GM19238 (cell line): ENCODE measurements around the gene JAG2.
A peak's percentile ranks its signal among the peaks of the same experiment; 100 is the strongest.

Experiments
- DNase-seq: peaks from one replicate; pipeline ENCODE4 v3.0.0; 2011; ENCODE audit warnings: low spot score; ENCODE audit not compliant: insufficient read length

The JAG2 gene

DNA sequence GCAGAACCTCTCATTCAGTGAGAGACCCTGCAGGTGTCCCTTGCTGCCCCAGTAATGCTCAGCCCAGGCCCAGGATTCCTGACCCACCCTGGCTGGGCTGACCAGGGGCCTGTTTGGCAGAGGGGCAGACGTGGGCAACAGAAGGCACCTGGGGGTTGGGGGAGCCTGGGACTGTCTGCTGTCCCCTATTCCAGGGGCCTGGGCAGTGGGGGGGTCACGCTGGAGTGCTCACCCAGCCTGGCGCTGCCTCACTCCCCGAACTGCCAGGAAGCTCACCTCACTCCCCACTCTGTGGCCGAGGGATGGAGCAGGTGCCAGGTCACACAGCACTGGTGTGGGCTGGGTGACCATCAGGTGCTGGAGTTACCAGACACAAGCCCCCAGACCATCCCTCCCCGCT, 35.1 kb upstream of the JAG2 start:
- no peak for DNase-seq

GRCh38 chr14:105203057-105203531, 34.5 kb upstream of the JAG2 start:
- peak; percentile 80 for DNase-seq

DNA sequence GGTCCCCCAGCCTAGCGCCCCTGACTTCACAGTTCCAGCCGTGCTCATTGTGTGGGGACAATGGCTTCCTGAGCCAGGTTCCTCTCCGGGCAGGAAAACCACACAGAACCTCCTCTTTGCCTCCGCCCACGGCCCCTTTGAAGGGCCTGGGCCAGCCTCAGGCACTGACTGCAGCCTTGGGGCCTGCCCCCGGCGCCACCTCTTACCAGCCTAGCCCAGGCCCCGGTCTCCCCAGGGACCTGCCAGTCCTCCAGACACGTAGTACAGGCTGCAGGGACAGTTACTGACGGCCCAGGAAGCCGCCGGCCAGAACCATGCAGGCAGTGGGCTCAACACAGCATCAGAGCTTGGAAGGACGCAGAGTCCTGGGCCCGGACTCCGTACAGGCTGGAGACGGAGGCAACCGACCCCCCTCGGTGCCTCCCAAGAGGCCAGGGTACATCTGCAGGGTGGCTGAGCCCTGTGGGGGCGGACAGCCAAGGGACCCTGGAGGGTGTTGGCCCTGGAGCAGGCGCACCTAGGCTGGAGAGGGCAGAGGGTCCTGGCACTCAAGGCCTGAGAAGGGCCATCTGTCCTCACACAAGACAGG, 33.4 kb upstream of the JAG2 start:
- no peak for DNase-seq

- no peak for DNase-seq
Measured at GRCh38 chr14:105201156-105201924, 32.8 kb upstream of the JAG2 start.

- DNase-seq = no peak
Measured at GRCh38 chr14:105200641-105201040, 32.1 kb upstream of the JAG2 start.

GRCh38 chr14:105200074-105200473, 31.5 kb upstream of the JAG2 start:
- DNase-seq = no peak

DNA sequence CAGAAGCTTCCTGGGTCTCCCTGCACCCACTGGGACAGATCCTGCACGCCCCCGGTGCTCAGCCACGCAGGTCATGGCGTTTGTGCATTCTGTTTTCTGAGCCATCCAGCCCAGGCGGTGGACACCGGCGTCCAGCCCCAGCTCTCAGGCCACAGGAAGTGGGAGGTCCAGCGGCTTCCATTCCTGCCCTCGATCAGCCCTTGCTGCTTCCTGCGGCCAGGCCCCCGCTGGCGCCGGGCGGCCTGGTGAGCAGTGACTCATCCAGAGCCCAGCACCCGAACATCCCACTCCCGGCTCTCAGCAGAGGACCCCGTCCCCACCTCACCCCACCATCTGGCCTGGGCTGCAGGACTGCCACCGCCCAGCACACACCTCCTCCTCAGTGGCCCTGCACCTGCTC, 30.5 kb upstream of the JAG2 start:
- no peak for DNase-seq

DNA sequence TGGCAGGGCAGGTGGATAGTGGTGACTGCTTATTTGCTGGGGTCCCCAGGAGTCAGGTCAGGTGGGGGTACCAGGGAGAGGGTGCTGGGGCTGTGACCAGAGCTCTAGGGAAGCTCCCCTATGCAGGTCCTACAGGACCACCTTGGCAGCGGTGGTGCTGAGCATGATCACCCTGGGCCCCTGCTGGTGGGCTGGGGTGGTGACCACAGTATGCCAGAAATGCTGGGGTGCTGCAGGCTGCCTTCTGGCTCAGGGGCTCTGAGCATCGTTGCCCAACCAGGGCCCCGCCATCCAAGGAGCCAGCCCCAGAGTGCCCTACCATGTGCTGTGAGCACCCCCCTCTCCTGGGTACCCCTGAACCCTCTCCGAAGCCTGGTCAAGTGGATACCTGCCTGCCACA, 30.0 kb upstream of the JAG2 start:
- DNase-seq = no peak

DNA sequence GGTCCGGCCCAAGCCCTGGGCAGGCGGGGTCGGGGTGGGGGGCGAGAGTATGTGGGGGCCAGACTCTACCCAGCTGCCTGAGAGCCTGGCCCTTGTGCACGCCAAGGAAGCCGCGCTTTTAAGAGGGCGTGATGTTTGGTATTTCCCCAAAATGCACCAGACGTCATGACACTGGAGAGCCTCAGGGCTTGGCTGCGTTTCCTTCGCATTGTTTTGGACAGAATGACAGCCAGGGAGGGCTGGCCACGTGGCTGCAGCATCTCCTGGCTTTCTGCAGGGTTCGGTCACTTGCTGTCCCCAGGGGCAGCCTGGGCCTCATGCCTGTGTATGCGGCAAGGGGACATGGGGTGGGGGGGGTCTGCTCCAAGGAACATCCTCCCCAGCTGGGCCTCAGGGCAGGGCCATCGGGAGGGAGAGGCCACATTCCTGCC, 28.6 kb upstream of the JAG2 start:
- DNase-seq = no peak

- DNase-seq = no peak
Measured at GRCh38 chr14:105196265-105196960, 27.8 kb upstream of the JAG2 start.

GRCh38 chr14:105195522-105196264, 27.1 kb upstream of the JAG2 start:
- DNase-seq = no peak

DNA sequence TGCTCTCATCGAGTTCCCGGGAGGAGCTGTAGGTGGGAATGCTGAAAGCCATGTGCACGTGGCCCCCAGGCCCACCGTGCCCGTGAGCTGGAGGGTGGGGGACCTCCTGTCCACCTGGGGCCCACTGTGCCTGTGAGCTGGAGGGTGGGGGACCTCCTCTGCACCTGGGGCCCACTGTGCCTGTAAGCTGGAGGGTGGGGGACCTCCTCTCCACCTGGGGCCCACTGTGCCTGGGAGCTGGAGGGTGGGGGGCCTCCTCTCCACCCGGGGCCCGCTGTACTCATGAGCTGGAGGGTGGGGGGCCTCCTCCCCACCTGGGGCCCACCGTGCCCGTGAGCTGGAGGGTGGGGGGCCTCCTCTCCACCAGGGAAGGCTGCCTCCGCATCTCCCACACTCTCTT, 26.5 kb upstream of the JAG2 start:
- DNase-seq = no peak

DNA sequence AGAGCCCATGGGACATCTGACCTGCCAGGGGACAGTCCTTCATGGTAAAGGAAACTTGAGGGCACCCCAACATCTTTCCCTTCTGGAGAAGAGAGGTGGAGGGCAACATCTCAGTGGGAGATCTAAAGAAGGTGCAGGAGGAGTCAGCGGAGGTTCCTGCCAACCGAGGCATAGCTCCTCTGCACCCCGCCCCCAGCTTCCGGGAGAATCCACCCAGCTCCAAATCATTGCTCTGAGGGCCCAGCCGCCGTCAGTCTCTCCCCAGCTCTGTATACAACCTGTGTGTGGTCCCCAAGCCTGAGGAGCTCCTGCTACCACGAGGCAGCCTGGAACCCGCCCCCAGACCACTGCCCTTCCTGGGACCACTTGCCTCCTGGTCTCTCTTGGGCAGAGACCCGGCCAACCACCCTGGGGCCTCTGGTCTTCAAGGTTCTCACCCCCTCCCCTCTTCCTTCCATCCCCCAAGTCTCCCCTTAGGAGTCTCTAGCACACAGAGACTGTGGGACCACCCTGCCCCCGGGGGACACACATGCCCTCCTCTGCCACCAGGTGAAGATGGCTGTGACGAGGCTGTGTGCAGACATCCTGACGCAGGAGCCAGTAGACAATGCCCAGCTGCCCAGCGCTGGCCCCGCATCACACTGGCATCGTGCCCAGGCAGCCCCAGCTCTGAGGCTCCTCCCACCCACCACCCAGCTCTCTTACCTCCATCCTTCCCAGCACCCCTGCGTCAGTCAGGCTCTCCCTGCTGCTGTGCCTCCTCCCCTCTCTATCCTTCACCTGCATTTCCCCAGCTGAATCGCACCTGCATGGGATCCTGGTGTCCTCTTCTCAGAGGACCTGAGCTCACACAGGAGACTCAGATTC, 25.6 kb upstream of the JAG2 start:
- DNase-seq = no peak

DNA sequence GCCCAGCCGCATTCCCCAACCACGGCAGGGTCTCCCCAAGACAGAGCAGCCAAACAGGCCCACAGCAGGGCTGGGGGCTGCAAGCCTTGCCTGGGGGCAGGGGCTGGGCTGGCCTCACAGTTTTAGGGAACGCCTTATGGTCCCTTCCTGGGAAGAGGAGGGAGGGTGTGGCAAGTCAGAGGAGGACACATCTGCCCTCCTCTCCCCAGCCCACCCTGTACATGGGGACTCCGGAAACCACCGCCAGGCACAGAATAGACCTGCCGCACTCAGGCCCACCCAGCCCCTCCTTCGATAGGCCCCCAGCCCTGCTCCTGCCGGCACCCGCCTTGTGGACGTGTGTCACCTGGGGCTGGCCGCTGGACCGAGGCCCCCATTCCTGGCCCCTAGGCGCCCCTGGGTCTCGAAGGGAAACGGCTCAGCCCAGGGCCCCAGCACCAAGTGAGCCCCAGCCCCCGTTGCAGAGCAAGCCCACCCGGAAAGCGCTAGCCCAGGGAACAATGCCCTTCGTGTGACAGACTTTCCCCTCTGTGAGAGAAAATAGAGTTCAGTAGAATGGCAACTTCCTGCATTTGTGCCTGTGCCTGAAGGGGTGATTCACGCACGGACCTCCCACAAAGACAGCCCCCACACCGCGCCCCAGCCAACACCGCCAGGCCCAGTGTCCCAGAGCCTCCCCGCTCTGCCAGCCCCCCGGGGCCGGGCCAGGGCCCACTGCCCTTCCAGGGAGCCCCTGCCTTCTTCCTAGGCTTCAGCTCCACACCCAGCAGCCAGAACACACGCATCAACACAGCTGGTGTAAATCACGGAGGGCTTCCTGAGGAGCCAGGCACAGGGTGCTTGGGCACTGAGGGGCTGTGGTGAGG, 24.5 kb upstream of the JAG2 start:
- no peak for DNase-seq

GRCh38 chr14:105187935-105188524, 19.5 kb upstream of the JAG2 start:
- DNase-seq = no peak

DNA sequence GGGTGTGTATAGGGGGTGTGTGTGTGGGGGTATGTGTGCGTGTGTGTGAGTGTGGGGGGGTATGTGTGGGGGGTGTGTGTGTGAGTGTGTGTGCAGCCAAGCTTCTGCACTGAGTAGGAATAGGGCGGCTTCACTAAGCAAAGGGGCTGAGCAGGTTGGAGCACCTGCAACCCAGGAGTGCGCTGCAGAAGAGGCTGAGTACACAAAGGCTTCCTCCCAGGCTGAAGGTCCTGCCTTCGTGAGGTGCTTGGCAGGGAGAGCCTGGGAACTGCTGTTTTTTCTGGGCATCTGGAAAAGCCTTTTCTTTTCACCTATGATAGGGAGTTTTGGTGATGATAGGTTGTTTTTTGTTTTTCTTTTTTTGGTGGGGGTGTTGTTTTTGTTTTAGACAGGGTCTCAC, 18.5 kb upstream of the JAG2 start:
- DNase-seq = no peak

DNA sequence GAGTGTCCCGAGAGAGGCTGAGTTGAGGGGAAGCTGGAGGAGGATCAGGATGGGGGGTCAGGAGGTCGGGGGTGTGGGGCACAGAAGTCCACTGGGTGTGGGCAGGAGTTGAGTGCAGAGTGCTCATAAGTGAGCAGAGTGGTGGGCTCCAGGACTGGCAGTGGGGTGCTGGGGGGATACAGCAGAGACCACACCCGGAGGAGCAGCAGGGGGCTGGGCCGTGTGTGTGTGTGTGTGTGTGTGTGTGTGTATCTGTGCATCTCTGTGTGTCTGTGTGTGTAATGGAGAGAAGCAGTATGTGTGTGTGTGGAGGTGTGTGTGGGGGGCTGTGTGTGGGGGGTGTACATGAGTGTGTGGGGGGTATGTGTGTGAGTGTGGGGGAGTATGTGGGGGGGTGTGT, 17.4 kb upstream of the JAG2 start:
- no peak for DNase-seq

- DNase-seq = no peak
Measured at GRCh38 chr14:105185001-105185400, 16.4 kb upstream of the JAG2 start.

- no peak for DNase-seq
Measured at GRCh38 chr14:105184461-105184860, 15.9 kb upstream of the JAG2 start.
